Osteoblast (primary cell): Measurements from ENCODE around the gene PRPF8. TPM values are rescaled to one million over a fixed set of nuclear protein-coding genes. Genes with fewer than 3 reads are reported as not detected.

Experiments
- DNase-seq: peaks from one replicate; pipeline ENCODE4 v3.0.0; 2011; ENCODE audit warnings: low spot score, mixed read lengths; ENCODE audit not compliant: insufficient read length; ENCODE audit errors: missing footprints
- H2AFZ ChIP-seq: 2 replicates; pipeline ENCODE4 v1.6.0; 2011; ENCODE audit warnings: mild to moderate bottlenecking, low read length
- H3K27ac ChIP-seq: 2 replicates; pipeline ENCODE4 v1.5.1; 2011; ENCODE audit warnings: mild to moderate bottlenecking, low read depth, low read length, moderate library complexity
- H3K27me3 ChIP-seq: 2 replicates; pipeline ENCODE4 v1.6.0; 2012; ENCODE audit warnings: mild to moderate bottlenecking, control low read depth, inconsistent platforms, low read length, moderate library complexity; ENCODE audit not compliant: insufficient read depth
- H3K36me3 ChIP-seq: 2 replicates; pipeline ENCODE4 v1.5.1; 2011; ENCODE audit warnings: mild to moderate bottlenecking, low read length, control low read depth, moderate library complexity; ENCODE audit not compliant: insufficient read depth
- H3K4me1 ChIP-seq: 2 replicates; pipeline ENCODE4 v1.5.1; 2011; ENCODE audit warnings: mild to moderate bottlenecking, low read length, control low read depth, moderate library complexity; ENCODE audit not compliant: insufficient read depth
- H3K4me2 ChIP-seq: 2 replicates; pipeline ENCODE4 v1.6.0; 2011; ENCODE audit warnings: mild to moderate bottlenecking, low read length; ENCODE audit not compliant: insufficient read depth
- H3K4me3 ChIP-seq: fragments of 200-600 bp; sonication (generic); 3 replicates; pipeline ENCODE4 v1.5.1; 2012; ENCODE audit warnings: mild to moderate bottlenecking, low read length, inconsistent platforms; ENCODE audit not compliant: insufficient read depth
- H3K79me2 ChIP-seq: 2 replicates; pipeline ENCODE4 v1.6.0; 2012; ENCODE audit warnings: mild to moderate bottlenecking, low read length, control low read depth, inconsistent platforms; ENCODE audit not compliant: insufficient read depth
- H3K9me3 ChIP-seq: 2 replicates; pipeline ENCODE4 v1.5.1; 2011; ENCODE audit warnings: low read depth, low read length, control low read depth
- H4K20me1 ChIP-seq: 2 replicates; pipeline ENCODE4 v1.6.0; 2012; ENCODE audit warnings: mild to moderate bottlenecking, low read length, control low read depth; ENCODE audit not compliant: insufficient read depth
- small RNA-seq: library from RNA; depleted of rRNA; stranded (forward); fragments of <200 nt; gene quantifications from one replicate; pipeline ENCODE3, GENCODE V24; 2012
- total RNA-seq: library from RNA; depleted of rRNA; stranded (reverse); fragments of >200 nt; gene quantifications from 2 replicates; pipeline ENCODE4 v1.2.3, GENCODE V29; 2012
- TF ChIP-seq, protein P1 (sequence below): IDR thresholded peaks from 2 replicates; pipeline ENCODE4 v1.5.1; 2011; ENCODE audit warnings: mild to moderate bottlenecking, low read depth, low read length, moderate library complexity; ENCODE audit errors: extremely low read depth

Gene PRPF8
- total RNA-seq, 1 donor: 107 TPM

DNA sequence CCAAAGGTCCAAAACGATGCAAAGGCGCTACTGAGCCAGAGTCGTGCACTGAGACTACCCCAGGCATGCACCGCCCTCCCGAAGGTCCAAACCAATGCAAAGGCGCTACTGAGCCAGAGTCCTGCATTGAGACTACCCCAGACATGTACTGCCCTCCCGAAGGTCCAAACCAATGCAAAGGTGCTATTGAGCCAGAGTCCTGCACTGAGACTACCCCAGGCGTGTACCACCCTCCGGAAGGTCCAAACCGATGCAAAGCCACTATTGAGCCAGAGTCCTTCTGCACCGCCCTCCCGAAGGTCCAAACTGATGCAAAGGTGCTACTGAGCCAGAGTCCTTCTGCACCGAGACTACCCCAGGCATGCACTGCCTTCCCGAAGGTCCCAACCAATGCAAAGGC, 83.1 kb downstream of the PRPF8 start:
- Histone ChIP-seq H3K36me3 (no peaks in the 10 kb centered on the region), H3K27me3 (no peaks in the 10 kb centered on the region), H3K27ac (no peak overlapping the region), H3K4me1 (no peaks in the 10 kb centered on the region), H3K9me3 (no peaks in the 10 kb centered on the region), H3K79me2 (no peaks in the 10 kb centered on the region), H3K4me3 (no peak overlapping the region), H3K4me2 (no peak overlapping the region), H4K20me1 (no peaks in the 10 kb centered on the region), H2AFZ (no peak overlapping the region)
- no peak for DNase-seq
- TF ChIP-seq, protein P1, sequence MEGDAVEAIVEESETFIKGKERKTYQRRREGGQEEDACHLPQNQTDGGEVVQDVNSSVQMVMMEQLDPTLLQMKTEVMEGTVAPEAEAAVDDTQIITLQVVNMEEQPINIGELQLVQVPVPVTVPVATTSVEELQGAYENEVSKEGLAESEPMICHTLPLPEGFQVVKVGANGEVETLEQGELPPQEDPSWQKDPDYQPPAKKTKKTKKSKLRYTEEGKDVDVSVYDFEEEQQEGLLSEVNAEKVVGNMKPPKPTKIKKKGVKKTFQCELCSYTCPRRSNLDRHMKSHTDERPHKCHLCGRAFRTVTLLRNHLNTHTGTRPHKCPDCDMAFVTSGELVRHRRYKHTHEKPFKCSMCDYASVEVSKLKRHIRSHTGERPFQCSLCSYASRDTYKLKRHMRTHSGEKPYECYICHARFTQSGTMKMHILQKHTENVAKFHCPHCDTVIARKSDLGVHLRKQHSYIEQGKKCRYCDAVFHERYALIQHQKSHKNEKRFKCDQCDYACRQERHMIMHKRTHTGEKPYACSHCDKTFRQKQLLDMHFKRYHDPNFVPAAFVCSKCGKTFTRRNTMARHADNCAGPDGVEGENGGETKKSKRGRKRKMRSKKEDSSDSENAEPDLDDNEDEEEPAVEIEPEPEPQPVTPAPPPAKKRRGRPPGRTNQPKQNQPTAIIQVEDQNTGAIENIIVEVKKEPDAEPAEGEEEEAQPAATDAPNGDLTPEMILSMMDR: no peak

Small RNA genes lying within 50 kb of the gene (small RNA-seq; reads per million reads assigned to genes)
- gene RN7SL105P: not detected

Other genes starting within 250 kb of the PRPF8 start
- gene CRK, start 228.6 kb downstream of the PRPF8 start, total RNA-seq: 102 and 109 TPM in 2 replicates
- 204 and 250 TPM in 2 replicates for gene MYO1C, start 192.2 kb downstream of the PRPF8 start, total RNA-seq
- gene INPP5K, start 168.3 kb downstream of the PRPF8 start, total RNA-seq: 40.4 and 51.4 TPM in 2 replicates
- 19.2 and 21.5 TPM in 2 replicates for gene PITPNA, start 122.1 kb downstream of the PRPF8 start, total RNA-seq
- 4.4 and 5.4 TPM in 2 replicates for gene SLC43A2, start 56.0 kb downstream of the PRPF8 start, total RNA-seq
- 0.88 and 1.4 TPM in 2 replicates for gene SCARF1, start 39.1 kb downstream of the PRPF8 start, total RNA-seq
- gene RILP, start 35.0 kb downstream of the PRPF8 start, total RNA-seq: 11.2 and 11.6 TPM in 2 replicates
- 4.7 TPM in 2 replicates for gene TLCD2, start 25.5 kb upstream of the PRPF8 start, total RNA-seq
- 47.7 and 47.8 TPM in 2 replicates for gene WDR81, start 39.8 kb upstream of the PRPF8 start, total RNA-seq
- under 0.01 TPM in 1 of 2 replicates, not detected in the other for gene SERPINF2, start 58.0 kb upstream of the PRPF8 start, total RNA-seq
- 309 and 314 TPM in 2 replicates for gene SERPINF1, start 77.2 kb upstream of the PRPF8 start, total RNA-seq
- gene SMYD4, start 145.0 kb upstream of the PRPF8 start, total RNA-seq: 10.1 and 10.6 TPM in 2 replicates
- gene RPA1, start 145.1 kb upstream of the PRPF8 start, total RNA-seq: 14.1 and 14.8 TPM in 2 replicates